Upper lobe of left lung (tissue), 4 donors: ENCODE data around the gene PDS5A.

ENCODE experiments used
- EP300 ChIP-seq, 4 donors: sonication (generic); formaldehyde crosslinking; IDR thresholded peaks; one replicate each; pipeline ENCODE4 v1.5.1; 2017; ENCODE audit warnings: antibody characterized with exemption in 4 of 4, control low read depth in 2 of 4
- POLR2A ChIP-seq, 4 donors: fragments of 450-650 bp; IDR thresholded peaks; one replicate each; pipeline ENCODE4 v1.5.1; 2016 to 2017; ENCODE audit warnings: antibody characterized with exemption in 4 of 4, mild to moderate bottlenecking in 2 of 4
- POLR2AphosphoS5 ChIP-seq, 2 donors: sonication (generic); formaldehyde crosslinking; IDR thresholded peaks; one replicate each; pipeline ENCODE4 v1.5.1; 2017; ENCODE audit warnings: antibody characterized with exemption in 2 of 2
- TF ChIP-seq, protein P1 (sequence below), 6 experiments: fragments of 450-650 bp in 4 of 6; fragments of 200-600 bp in 2 of 6; sonication (generic) in 2 of 6; IDR thresholded peaks; one replicate each; pipeline ENCODE4 v1.5.1; 2016 to 2019; ENCODE audit warnings: antibody characterized with exemption in 6 of 6

DNA sequence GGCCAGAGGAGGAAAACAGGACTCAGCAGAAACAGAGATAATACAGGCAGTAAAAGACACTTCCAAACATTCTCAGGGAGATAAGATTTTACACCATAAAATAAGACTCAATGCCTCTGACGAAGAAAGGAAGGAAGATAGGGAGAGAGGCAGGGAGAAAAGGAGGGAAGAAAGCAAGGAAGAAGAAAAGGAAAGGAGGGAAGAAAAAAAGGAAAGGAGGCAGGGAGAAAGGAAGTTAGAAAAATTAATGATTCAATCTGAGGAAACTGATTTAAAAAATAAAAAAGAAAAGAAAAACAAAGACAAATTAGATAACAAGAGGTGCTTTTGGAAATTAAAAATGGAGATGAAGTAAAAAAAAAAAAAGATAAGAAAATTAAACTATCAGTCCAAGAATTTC is 72.1 kb downstream of the PDS5A start:
- TF ChIP-seq, protein P1, sequence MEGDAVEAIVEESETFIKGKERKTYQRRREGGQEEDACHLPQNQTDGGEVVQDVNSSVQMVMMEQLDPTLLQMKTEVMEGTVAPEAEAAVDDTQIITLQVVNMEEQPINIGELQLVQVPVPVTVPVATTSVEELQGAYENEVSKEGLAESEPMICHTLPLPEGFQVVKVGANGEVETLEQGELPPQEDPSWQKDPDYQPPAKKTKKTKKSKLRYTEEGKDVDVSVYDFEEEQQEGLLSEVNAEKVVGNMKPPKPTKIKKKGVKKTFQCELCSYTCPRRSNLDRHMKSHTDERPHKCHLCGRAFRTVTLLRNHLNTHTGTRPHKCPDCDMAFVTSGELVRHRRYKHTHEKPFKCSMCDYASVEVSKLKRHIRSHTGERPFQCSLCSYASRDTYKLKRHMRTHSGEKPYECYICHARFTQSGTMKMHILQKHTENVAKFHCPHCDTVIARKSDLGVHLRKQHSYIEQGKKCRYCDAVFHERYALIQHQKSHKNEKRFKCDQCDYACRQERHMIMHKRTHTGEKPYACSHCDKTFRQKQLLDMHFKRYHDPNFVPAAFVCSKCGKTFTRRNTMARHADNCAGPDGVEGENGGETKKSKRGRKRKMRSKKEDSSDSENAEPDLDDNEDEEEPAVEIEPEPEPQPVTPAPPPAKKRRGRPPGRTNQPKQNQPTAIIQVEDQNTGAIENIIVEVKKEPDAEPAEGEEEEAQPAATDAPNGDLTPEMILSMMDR (IDR thresholded peaks at IDR 0.05) = no peak
- TF ChIP-seq POLR2A (IDR thresholded peaks at IDR 0.05) (no peak), EP300 (IDR thresholded peaks at IDR 0.05) (no peak), POLR2AphosphoS5 (IDR thresholded peaks at IDR 0.05) (no peak)
